ENCODE results near the gene UTP4.
A peak's percentile ranks its signal among the peaks of the same experiment; 100 is the strongest.
"Not testable (repeated sequence)": the region's sequence is repeated elsewhere in the genome, so short reads cannot be mapped to it uniquely, and the experiment has no call there.

Gene UTP4

GRCh38 chr16:69131167-69131838, 1.1 kb upstream of the UTP4 start:
- no peak for DNase-seq (ENCODE audit: low read depth)

GRCh38 chr16:69131839-69132423, 518 bp upstream of the UTP4 start:
- DNase-seq (ENCODE audit: low read depth) = peak; percentile 73

GRCh38 chr16:69133373-69133954, 1.0 kb downstream of the UTP4 start:
- DNase-seq (ENCODE audit: low read depth) = no peak

- DNase-seq (ENCODE audit: low read depth) = no peak
These were observed 6.2 kb downstream of the UTP4 start for GRCh38 chr16:69138608-69139007.

GRCh38 chr16:69139464-69139863, 7.0 kb downstream of the UTP4 start:
- not testable (repeated sequence) for DNase-seq (ENCODE audit: low read depth)

- DNase-seq (ENCODE audit: low read depth) = no peak
These were observed 8.6 kb downstream of the UTP4 start for GRCh38 chr16:69141014-69141413.

- DNase-seq (ENCODE audit: low read depth) = no peak
These were observed 9.5 kb downstream of the UTP4 start for GRCh38 chr16:69141936-69142335.

- no peak for DNase-seq (ENCODE audit: low read depth)
These were observed 10.7 kb downstream of the UTP4 start for GRCh38 chr16:69143116-69143515.

GRCh38 chr16:69145658-69146057, 13.2 kb downstream of the UTP4 start:
- no peak for DNase-seq (ENCODE audit: low read depth)

- DNase-seq (ENCODE audit: low read depth) = not testable (repeated sequence)
These were observed 17.2 kb downstream of the UTP4 start for GRCh38 chr16:69149621-69150020.

- peak; percentile 19 for DNase-seq (ENCODE audit: low read depth)
These were observed 17.9 kb downstream of the UTP4 start for GRCh38 chr16:69150146-69150865.

GRCh38 chr16:69157196-69157595, 24.7 kb downstream of the UTP4 start:
- DNase-seq (ENCODE audit: low read depth) = no peak

- DNase-seq (ENCODE audit: low read depth) = no peak
These were observed 27.7 kb downstream of the UTP4 start for GRCh38 chr16:69160192-69160591.

GRCh38 chr16:69165584-69165983, 33.1 kb downstream of the UTP4 start:
- no peak for DNase-seq (ENCODE audit: low read depth)

GRCh38 chr16:69166221-69166833, 33.9 kb downstream of the UTP4 start:
- DNase-seq (ENCODE audit: low read depth) = peak; percentile 73

GRCh38 chr16:69166946-69167930, 34.8 kb downstream of the UTP4 start:
- DNase-seq (ENCODE audit: low read depth) = no peak

GRCh38 chr16:69169051-69169450, 36.6 kb downstream of the UTP4 start:
- no peak for DNase-seq (ENCODE audit: low read depth)

- no peak for DNase-seq (ENCODE audit: low read depth)
These were observed 37.3 kb downstream of the UTP4 start for GRCh38 chr16:69169607-69170352.

GRCh38 chr16:69171325-69172084, 39.1 kb downstream of the UTP4 start:
- no peak for DNase-seq (ENCODE audit: low read depth)

Data from activated T-cell treated with anti-CD3 and anti-CD28 coated beads for 24 hours (primary cell).